Measurements from ENCODE around the gene HNRNPF. TPM values are rescaled to one million over a fixed set of nuclear protein-coding genes. Genes with fewer than 3 reads are reported as not detected.

Gene HNRNPF
- total RNA-seq, 1 experiment from 2014 or later, result 423 TPM

DNA sequence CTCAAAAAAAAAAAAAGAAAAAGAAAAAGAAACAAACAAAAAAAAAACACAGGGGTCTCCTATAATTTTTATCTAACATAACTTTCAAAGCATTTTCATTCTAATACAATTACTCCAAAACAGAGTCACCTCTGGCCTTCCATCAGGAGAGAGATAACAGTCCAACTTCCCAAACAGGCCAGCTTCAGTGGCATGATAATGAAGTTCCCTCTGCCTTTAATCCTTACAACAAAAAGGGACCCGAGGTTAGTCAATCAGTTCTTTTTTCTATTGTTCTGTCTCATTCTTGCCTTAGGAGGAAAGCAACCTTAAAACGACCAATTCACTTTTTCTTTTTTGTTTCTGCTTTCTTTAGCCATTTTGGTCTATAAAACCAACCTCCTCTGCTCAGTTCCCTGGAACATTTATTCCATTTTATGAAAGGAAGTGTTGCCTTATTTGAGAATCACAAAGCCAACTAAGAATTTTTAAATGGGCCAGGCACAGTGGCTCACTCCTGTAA lies 54.1 kb downstream of the HNRNPF start:
- Mint-ChIP-seq H3K36me3 (ENCODE audit: insufficient read depth, unreplicated experiment) (no peaks in the 10 kb centered on the region), H3K4me3 (ENCODE audit: unreplicated experiment) (no peak overlapping the region), H3K9me3 (ENCODE audit: unreplicated experiment) (no peaks in the 10 kb centered on the region), H3K27ac (ENCODE audit: unreplicated experiment) (no peak overlapping the region), H3K27me3 (ENCODE audit: insufficient read depth, unreplicated experiment) (no peaks in the 10 kb centered on the region), H3K4me1 (ENCODE audit: low read depth, unreplicated experiment) (peaks cover 13% of the 10 kb centered on the region)
- Histone ChIP-seq H3K36me3 (ENCODE audit: control insufficient read depth, insufficient read depth, low read length) (no peaks in the 10 kb centered on the region), H3K27me3 (replicated peaks; ENCODE audit: control insufficient read depth, insufficient read depth, low read length) (no peaks in the 10 kb centered on the region), H3K9me3 (no peaks in the 10 kb centered on the region), H3K4me1 (peaks cover 19% of the 10 kb centered on the region), H3K4me3 (ENCODE audit: low read depth, low read length) (no peak overlapping the region)
- no TSS peak for BruUV-seq (replicated peaks)
- intact Hi-C loops (cut with micrococcal nuclease; ENCODE audit: unreplicated experiment), result no loop called here
- no peak for DNase-seq
- ChIA-PET CTCF (interaction anchor here (0.5 to 1.3 kb wide), 5 partner anchors 11 to 89 kb away, joined by 3 to 5 read pairs (median 4); partner anchors contain the start of gene ZNF487), POLR2A (interaction anchor here (0.6 kb wide), 1 partner anchor 294 kb away, joined by 3 read pairs; the partner anchor contains the start of gene ZNF32)
- TF ChIP-seq, protein P1, sequence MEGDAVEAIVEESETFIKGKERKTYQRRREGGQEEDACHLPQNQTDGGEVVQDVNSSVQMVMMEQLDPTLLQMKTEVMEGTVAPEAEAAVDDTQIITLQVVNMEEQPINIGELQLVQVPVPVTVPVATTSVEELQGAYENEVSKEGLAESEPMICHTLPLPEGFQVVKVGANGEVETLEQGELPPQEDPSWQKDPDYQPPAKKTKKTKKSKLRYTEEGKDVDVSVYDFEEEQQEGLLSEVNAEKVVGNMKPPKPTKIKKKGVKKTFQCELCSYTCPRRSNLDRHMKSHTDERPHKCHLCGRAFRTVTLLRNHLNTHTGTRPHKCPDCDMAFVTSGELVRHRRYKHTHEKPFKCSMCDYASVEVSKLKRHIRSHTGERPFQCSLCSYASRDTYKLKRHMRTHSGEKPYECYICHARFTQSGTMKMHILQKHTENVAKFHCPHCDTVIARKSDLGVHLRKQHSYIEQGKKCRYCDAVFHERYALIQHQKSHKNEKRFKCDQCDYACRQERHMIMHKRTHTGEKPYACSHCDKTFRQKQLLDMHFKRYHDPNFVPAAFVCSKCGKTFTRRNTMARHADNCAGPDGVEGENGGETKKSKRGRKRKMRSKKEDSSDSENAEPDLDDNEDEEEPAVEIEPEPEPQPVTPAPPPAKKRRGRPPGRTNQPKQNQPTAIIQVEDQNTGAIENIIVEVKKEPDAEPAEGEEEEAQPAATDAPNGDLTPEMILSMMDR (IDR thresholded peaks at IDR 0.05; ENCODE audit: insufficient read depth in 1 of 2, low read depth in 1 of 2, low read length in 1 of 2, severe bottlenecking in 1 of 2, unreplicated experiment in 1 of 2), result no peak

DNA sequence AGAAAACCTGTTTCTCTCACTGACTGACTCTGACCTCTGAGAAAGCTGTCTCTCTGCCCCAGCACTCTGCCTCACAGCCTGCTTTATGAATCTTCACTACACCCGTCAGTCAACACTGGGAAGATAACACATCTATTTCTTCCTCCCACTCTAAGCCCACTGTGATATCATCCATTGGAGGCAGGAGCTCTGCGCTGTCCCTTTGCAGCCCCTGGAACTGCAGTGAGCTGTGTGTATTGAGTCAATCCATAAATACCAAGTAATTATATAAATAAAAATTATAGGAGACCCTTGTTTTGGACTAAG lies 54.7 kb downstream of the HNRNPF start:
- CTCF ChIA-PET, result interaction anchor here (0.5 to 1.3 kb wide), 7 partner anchors 10 to 88 kb away, joined by 3 to 5 read pairs (median 4); partner anchors contain the start of gene ZNF487
- BruUV-seq (replicated peaks), result no TSS peak
- Histone ChIP-seq H3K4me3 (ENCODE audit: low read depth, low read length) (no peak overlapping the region), H3K9me3 (no peaks in the 10 kb centered on the region), H3K27me3 (replicated peaks; ENCODE audit: control insufficient read depth, insufficient read depth, low read length) (no peaks in the 10 kb centered on the region), H3K4me1 (peaks cover 19% of the 10 kb centered on the region), H3K36me3 (ENCODE audit: control insufficient read depth, insufficient read depth, low read length) (no peaks in the 10 kb centered on the region)
- H3K27ac Mint-ChIP-seq (ENCODE audit: unreplicated experiment), result no peak overlapping the region
- peaks cover 13% of the 10 kb centered on the region for H3K4me1 Mint-ChIP-seq (ENCODE audit: low read depth, unreplicated experiment)
- H3K27me3 Mint-ChIP-seq (ENCODE audit: insufficient read depth, unreplicated experiment), result no peaks in the 10 kb centered on the region
- H3K9me3 Mint-ChIP-seq (ENCODE audit: unreplicated experiment), result no peaks in the 10 kb centered on the region
- intact Hi-C loops (cut with micrococcal nuclease; ENCODE audit: unreplicated experiment), result no loop called here
- H3K36me3 Mint-ChIP-seq (ENCODE audit: insufficient read depth, unreplicated experiment), result no peaks in the 10 kb centered on the region
- TF ChIP-seq, protein P1 (IDR thresholded peaks at IDR 0.05; ENCODE audit: insufficient read depth in 1 of 2, low read depth in 1 of 2, low read length in 1 of 2, severe bottlenecking in 1 of 2, unreplicated experiment in 1 of 2), result no peak
- H3K4me3 Mint-ChIP-seq (ENCODE audit: unreplicated experiment), result no peak overlapping the region
- DNase-seq, result no peak
- POLR2A ChIA-PET, result interaction anchor here (0.6 to 0.7 kb wide), 2 partner anchors 295 to 393 kb away, joined by 3 to 6 read pairs; partner anchors contain the start of gene ZNF32

DNA sequence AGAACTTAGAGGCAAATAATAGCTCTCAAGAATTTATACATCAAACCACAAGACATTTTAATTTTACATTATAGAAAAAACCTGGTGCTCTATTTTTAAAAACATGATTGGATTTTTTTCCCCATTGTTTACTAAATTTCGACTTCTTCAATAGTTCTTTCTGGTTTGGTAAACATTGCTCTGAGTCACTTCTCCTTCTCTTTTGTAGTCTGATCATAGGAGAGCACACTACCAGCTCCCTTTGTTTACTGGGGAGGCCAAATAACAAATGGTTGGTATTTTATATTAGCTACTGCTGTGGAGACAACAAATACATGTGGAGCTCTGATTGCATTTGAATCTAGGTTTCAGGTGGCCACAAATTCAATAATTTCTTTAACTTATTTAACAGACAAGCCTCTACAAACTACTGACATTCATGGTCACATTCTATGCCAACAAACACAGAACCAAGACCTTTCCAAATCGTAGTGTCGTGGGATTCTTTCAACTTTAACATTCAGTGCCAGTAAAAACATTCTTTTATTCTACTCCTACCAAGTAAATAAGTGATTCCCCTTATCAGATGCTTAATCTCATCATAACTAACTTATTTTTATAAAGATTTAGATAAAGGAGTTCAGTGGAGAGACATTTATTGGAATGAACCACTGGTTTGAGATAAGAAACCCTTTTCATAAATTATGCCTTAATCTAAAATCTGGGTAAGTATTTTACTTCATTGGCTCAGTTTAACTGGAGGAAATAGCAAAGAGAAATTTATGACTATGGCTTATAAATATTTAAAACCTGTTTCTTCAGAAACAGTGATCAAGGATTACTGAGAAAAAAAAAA lies 55.3 kb downstream of the HNRNPF start:
- no peaks in the 10 kb centered on the region for H3K36me3 ChIP-seq (ENCODE audit: control insufficient read depth, insufficient read depth, low read length)
- DNase-seq, result no peak
- Mint-ChIP-seq H3K27ac (ENCODE audit: unreplicated experiment) (no peak overlapping the region), H3K4me3 (ENCODE audit: unreplicated experiment) (no peak overlapping the region), H3K36me3 (ENCODE audit: insufficient read depth, unreplicated experiment) (no peaks in the 10 kb centered on the region), H3K4me1 (ENCODE audit: low read depth, unreplicated experiment) (peaks cover 15% of the 10 kb centered on the region), H3K27me3 (ENCODE audit: insufficient read depth, unreplicated experiment) (no peaks in the 10 kb centered on the region), H3K9me3 (ENCODE audit: unreplicated experiment) (no peaks in the 10 kb centered on the region)
- ChIA-PET CTCF (interaction anchor here (0.5 to 1.3 kb wide), 7 partner anchors 10 to 115 kb away, joined by 3 to 9 read pairs (median 4); partner anchors contain the start of gene ZNF487), POLR2A (interaction anchor here (0.7 kb wide), 1 partner anchor 394 kb away, joined by 6 read pairs; no protein-coding TSS in a partner anchor)
- H3K27me3 ChIP-seq (replicated peaks; ENCODE audit: control insufficient read depth, insufficient read depth, low read length), result no peaks in the 10 kb centered on the region
- H3K9me3 ChIP-seq, result no peaks in the 10 kb centered on the region
- no peak overlapping the region for H3K4me3 ChIP-seq (ENCODE audit: low read depth, low read length)
- intact Hi-C loops (cut with micrococcal nuclease; ENCODE audit: unreplicated experiment), result no loop called here
- H3K4me1 ChIP-seq, result peaks cover 19% of the 10 kb centered on the region
- TF ChIP-seq, protein P1 (IDR thresholded peaks at IDR 0.05; ENCODE audit: insufficient read depth in 1 of 2, low read depth in 1 of 2, low read length in 1 of 2, severe bottlenecking in 1 of 2, unreplicated experiment in 1 of 2), result no peak
- no TSS peak for BruUV-seq (replicated peaks)
